GM12874 (cell line): ENCODE results near the gene ZNF335.

Experiments
- CTCF ChIP-seq: IDR thresholded peaks from 2 replicates; pipeline ENCODE4 v1.5.1; 2011; ENCODE audit warnings: low read depth, mild to moderate bottlenecking, control low read depth, low read length, moderate library complexity; ENCODE audit not compliant: insufficient read depth

Gene ZNF335

DNA sequence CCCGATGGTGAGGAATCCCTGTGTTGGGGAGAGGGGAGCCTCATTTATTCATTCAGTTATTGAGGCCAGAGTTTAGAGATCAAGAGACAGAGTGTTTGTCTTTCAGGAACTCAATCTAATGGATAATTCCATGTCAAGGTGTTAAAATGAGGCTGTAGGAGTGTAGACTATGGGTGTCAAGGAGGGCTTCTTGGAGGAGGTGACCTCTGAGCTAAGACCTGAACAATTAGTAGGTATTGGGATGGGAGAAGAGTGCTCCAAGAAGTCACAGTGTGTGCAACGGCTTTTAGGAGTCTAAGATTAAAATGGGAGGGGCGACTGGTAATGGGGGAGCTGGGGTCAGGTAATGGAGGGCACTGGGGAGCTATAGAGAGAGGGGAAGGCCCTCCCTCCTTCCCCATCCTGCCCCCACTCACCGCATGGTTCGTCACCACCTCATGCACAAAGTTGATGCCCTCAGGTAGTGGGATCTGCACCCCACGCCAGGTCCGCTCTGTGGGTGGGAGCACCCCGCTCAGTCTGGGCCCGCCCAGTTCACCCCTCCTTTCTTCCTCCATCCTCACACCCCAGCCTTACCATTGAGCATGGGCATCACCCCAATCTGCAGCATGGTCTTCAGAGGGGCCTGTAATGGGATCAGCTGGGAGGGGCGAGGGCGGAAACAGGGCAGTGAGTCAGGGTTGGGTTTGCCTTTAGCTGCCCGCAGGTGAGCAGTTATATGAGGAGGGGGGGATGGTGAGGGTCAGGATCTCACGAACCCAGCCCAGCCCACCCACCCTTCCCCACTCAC lies 72.8 kb downstream of the ZNF335 start:
- no peak for TF ChIP-seq CTCF
